Measurements from ENCODE around the gene B4GALT3. TPM values are rescaled to one million over a fixed set of nuclear protein-coding genes. Genes with fewer than 3 reads are reported as not detected.

Gene B4GALT3
- total and polyA plus RNA-seq, 2 donors, result 15.3 to 21.5 TPM

DNA sequence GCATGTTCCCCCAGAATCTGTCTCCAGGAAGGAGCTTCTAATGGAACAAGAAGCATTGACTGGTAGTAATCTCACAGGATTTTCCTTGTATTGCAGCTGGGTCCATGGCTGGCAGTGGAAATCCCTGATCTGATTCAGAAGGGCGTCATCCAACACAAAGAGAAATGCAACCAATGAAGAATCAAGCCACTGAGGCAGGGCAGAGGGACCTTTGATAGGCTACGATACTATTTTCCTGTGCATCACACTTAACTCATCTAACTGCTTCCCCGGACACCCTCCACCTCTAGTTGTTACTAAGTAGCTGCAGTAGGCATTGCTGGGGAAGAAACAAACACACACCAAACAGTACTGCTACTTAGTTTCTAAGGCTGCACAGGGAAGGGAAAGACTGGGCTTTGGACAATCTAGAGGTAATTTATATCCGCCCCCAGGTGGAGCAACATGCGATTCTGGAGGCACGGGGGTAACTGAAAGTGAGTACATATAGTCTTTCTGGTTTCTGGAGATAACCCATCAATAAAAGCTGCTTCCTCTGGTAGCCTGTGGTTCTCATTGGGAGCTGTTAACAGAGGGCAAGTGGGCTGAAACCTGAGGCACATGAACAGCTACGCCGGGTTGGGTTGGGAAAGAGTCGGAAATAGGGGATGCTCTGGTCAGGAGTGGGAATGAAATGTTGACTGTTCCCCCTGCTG is 18.8 kb downstream of the B4GALT3 start:
- H3K27ac ChIP-seq (ENCODE audit: low read depth), result no peak overlapping the region
- DNase-seq (ENCODE audit: extremely low spot score), result no peak
- peaks cover 1% of the 10 kb centered on the region for H3K4me1 ChIP-seq (ENCODE audit: insufficient read depth)
- 72% methylated on average over 9 of the region's 9 CpGs for WGBS
- H3K36me3 ChIP-seq (ENCODE audit: insufficient read depth), result no peaks in the 10 kb centered on the region
- H3K4me3 ChIP-seq (ENCODE audit: low read depth, low read length), result no peak overlapping the region

GRCh38 chr1:161157867-161158266 is 19.4 kb downstream of the B4GALT3 start:
- Histone ChIP-seq H3K4me1 (ENCODE audit: insufficient read depth) (peaks cover 1% of the 10 kb centered on the region), H3K27ac (ENCODE audit: low read depth) (no peak overlapping the region), H3K36me3 (ENCODE audit: insufficient read depth) (no peaks in the 10 kb centered on the region), H3K4me3 (ENCODE audit: low read depth, low read length) (no peak overlapping the region)
- no peak for DNase-seq (ENCODE audit: extremely low spot score)
- 94% methylated on average over 1 of the region's 1 CpG for WGBS

DNA sequence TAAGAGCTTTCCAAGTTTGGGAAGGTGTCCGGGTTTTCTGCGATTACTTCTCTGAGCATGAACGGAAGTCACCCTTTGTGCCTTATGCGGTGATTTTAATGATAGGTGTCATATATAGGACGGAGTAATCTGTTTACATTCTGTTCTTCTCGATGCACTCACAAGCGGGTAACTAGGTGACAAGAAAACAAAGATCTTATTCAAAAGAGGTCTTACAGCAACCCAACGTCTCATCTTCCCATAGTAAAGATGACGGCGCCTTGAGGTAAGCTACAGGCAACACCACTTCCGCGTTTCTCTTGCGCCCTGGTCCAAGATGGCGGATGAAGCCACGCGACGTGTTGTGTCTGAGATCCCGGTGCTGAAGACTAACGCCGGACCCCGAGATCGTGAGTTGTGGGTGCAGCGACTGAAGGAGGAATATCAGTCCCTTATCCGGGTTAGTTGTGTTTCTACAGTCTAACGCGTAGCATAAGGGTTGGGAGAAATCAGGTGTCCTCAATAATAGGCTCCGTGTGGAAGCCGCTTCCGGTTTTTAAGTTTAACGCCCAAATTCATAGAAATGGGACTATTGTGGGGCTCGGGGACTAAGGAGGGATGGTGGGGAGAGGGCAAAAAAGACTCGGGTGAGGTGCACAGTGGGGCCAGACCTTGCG is 23.5 kb downstream of the B4GALT3 start, which contains the start of gene UFC1:
Gene UFC1, plus strand, starts transcription at position 297 of the 656 bp plus-strand sequence. Its CDS starts 20 bp downstream, at position 317.
- peak; percentile 85 for DNase-seq (ENCODE audit: extremely low spot score)
- Histone ChIP-seq H3K36me3 (ENCODE audit: insufficient read depth) (no peaks in the 10 kb centered on the region), H3K27ac (ENCODE audit: low read depth) (peak within 1 kb of the TSS; percentile 78), H3K4me3 (ENCODE audit: low read depth, low read length) (peak within 1 kb of the TSS; percentile 44), H3K4me1 (ENCODE audit: insufficient read depth) (peaks cover 1% of the 10 kb centered on the region)
- WGBS, result under 1% methylated on average over 33 of the region's 33 CpGs

GRCh38 chr1:161153176-161153575 is 24.1 kb downstream of the B4GALT3 start:
- WGBS, result 17% methylated on average over 9 of the region's 9 CpGs
- Histone ChIP-seq H3K36me3 (ENCODE audit: insufficient read depth) (no peaks in the 10 kb centered on the region), H3K27ac (ENCODE audit: low read depth) (no peak overlapping the region), H3K4me3 (ENCODE audit: low read depth, low read length) (peak overlapping the region; percentile 44), H3K4me1 (ENCODE audit: insufficient read depth) (peaks cover 1% of the 10 kb centered on the region)
- DNase-seq (ENCODE audit: extremely low spot score), result no peak

DNA sequence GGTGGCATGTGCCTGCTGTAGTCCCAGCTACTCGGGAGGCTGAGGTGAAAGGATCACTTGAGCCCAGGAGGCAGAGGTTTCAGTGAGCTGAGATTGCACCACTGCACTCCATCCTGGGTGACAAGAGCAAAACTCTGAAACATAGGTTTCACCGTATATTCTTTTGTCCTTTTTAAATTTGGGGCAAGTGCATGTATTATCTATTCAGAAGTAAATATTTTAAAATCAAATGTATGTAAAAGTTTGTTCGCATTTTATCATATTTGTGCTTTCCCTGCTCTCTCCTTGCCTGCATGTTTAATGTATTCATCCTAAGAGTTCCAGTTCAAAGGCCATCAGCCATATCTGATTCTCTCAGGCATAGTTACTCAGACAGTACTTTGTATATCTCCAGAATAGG is 31.5 kb downstream of the B4GALT3 start:
- DNase-seq (ENCODE audit: extremely low spot score), result no peak
- 82% methylated on average over 3 of the region's 3 CpGs for WGBS
- no peaks in the 10 kb centered on the region for H3K36me3 ChIP-seq (ENCODE audit: insufficient read depth)
- no peaks in the 10 kb centered on the region for H3K4me1 ChIP-seq (ENCODE audit: insufficient read depth)
- H3K27ac ChIP-seq (ENCODE audit: low read depth), result no peak overlapping the region
- no peak overlapping the region for H3K4me3 ChIP-seq (ENCODE audit: low read depth, low read length)

- Histone ChIP-seq H3K36me3 (ENCODE audit: insufficient read depth) (no peaks in the 10 kb centered on the region), H3K4me1 (ENCODE audit: insufficient read depth) (no peaks in the 10 kb centered on the region), H3K4me3 (ENCODE audit: low read depth, low read length) (no peak overlapping the region), H3K27ac (ENCODE audit: low read depth) (no peak overlapping the region)
- DNase-seq (ENCODE audit: extremely low spot score), result no peak
- 96% methylated on average over 29 of the region's 29 CpGs for WGBS
Observed at GRCh38 chr1:161140755-161141400, 36.4 kb downstream of the B4GALT3 start.

DNA sequence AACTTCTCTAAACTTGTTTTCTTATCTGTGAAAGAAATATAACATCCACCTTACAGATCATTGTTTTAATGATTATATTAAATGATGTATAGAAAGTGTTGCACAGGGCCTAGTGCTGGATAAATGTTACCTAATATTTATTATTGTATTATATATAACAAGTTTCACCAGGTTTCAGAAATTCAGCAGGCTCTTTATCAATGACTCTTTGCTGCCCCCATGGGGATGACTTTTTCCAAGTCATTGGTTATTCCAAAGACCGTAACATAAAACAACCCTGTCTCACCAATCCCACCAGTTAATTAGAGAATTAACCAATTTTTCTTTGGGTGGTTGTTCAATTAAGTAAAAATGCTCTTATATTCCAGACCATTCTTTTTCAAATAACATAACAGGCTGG is 37.5 kb downstream of the B4GALT3 start:
- H3K36me3 ChIP-seq (ENCODE audit: insufficient read depth), result no peaks in the 10 kb centered on the region
- no peak overlapping the region for H3K27ac ChIP-seq (ENCODE audit: low read depth)
- no peaks in the 10 kb centered on the region for H3K4me1 ChIP-seq (ENCODE audit: insufficient read depth)
- no peak for DNase-seq (ENCODE audit: extremely low spot score)
- no peak overlapping the region for H3K4me3 ChIP-seq (ENCODE audit: low read depth, low read length)
- WGBS, result 28% methylated on average over 1 of the region's 1 CpG

GRCh38 chr1:161138431-161138830 is 38.9 kb downstream of the B4GALT3 start:
- Histone ChIP-seq H3K27ac (ENCODE audit: low read depth) (no peak overlapping the region), H3K4me1 (ENCODE audit: insufficient read depth) (no peaks in the 10 kb centered on the region), H3K4me3 (ENCODE audit: low read depth, low read length) (no peak overlapping the region), H3K36me3 (ENCODE audit: insufficient read depth) (no peaks in the 10 kb centered on the region)
- WGBS, result 84% methylated on average over 1 of the region's 1 CpG
- DNase-seq (ENCODE audit: extremely low spot score), result no peak

GRCh38 chr1:161137881-161138280 is 39.4 kb downstream of the B4GALT3 start:
- 68% methylated on average over 3 of the region's 3 CpGs for WGBS
- Histone ChIP-seq H3K36me3 (ENCODE audit: insufficient read depth) (no peaks in the 10 kb centered on the region), H3K27ac (ENCODE audit: low read depth) (peak overlapping the region; percentile 5), H3K4me1 (ENCODE audit: insufficient read depth) (no peaks in the 10 kb centered on the region), H3K4me3 (ENCODE audit: low read depth, low read length) (no peak overlapping the region)
- no peak for DNase-seq (ENCODE audit: extremely low spot score)

DNA sequence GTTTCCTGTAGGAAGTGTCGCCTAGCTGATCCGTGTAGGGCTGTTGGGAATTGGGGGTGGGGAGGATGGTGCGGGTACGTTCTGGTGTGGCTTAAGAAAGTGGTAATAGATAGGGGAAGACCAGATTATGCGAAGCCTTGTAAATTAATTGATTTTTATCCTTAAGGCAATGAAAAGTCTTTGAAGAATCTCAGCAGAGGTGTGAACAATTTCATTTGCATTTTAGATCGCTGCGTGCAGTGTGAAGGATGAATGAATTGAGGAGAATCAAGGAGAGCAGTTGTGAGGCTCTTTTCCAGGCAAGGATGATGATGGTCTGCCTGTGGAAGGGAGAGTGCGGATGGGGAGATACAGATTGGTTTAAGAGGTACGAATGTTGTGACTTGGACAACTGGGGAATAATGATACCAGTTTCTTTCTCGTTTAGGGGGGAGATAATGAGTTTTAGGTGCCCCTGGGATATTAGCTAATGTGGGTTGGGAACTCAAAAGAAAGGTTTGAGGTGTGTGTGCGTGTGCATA is 44.0 kb downstream of the B4GALT3 start:
- WGBS, result 6% methylated on average over 11 of the region's 11 CpGs
- no peak for DNase-seq (ENCODE audit: extremely low spot score)
- peaks cover 2% of the 10 kb centered on the region for H3K36me3 ChIP-seq (ENCODE audit: insufficient read depth)
- no peaks in the 10 kb centered on the region for H3K4me1 ChIP-seq (ENCODE audit: insufficient read depth)
- peak overlapping the region; percentile 81 for H3K4me3 ChIP-seq (ENCODE audit: low read depth, low read length)
- peak overlapping the region; percentile 97 for H3K27ac ChIP-seq (ENCODE audit: low read depth)

DNA sequence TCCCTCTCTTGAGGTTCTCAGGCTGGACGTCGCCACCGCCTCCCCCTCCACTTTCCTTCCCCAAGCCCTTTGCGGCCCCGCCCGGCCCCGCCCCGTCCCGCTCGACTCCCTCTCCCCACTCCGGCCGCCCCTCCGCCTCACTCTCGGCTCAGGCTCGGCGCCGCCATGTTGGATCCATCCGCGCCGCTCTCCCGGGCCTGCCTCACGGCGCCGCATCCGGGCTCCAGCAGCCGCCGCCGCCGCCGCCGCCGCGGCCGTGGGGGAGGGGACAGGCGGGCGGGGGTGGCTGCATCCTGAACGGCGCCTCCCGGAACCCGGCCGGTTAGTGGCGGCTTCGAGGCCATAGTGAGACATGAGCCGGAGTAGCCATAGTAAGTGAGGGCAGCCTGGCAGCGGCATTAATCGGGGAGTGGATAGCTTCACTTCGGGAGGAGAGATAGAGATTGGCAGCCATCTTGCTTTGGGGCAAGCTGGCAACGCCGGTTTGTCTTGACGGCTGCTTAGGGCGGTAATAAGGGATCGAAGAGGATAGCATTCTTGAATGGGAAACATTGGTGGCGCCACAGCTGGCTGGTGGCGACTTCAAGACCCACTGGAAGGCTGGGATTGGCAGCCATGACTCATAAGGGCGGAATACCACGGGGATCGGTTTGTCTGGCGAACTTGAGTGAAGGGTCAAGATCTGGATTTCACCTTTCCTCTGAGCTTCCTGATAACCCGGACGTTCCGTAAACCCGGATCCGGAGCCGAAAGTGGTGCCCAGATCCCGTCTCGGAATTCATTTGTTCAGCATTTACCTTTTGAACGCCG is 44.7 kb downstream of the B4GALT3 start, which contains the start of gene DEDD:
Gene DEDD, minus strand, starts transcription at position 258 of the 810 bp plus-strand sequence. CDS start 8,205 bp downstream, outside the sequence.
- Histone ChIP-seq H3K4me3 (ENCODE audit: low read depth, low read length) (peak within 1 kb of the TSS; percentile 81), H3K4me1 (ENCODE audit: insufficient read depth) (no peaks in the 10 kb centered on the region), H3K27ac (ENCODE audit: low read depth) (peak within 1 kb of the TSS; percentile 97), H3K36me3 (ENCODE audit: insufficient read depth) (peaks cover 3% of the 10 kb centered on the region)
- peak; percentile 92 for DNase-seq (ENCODE audit: extremely low spot score)
- under 1% methylated on average over 68 of the region's 68 CpGs for WGBS

DNA sequence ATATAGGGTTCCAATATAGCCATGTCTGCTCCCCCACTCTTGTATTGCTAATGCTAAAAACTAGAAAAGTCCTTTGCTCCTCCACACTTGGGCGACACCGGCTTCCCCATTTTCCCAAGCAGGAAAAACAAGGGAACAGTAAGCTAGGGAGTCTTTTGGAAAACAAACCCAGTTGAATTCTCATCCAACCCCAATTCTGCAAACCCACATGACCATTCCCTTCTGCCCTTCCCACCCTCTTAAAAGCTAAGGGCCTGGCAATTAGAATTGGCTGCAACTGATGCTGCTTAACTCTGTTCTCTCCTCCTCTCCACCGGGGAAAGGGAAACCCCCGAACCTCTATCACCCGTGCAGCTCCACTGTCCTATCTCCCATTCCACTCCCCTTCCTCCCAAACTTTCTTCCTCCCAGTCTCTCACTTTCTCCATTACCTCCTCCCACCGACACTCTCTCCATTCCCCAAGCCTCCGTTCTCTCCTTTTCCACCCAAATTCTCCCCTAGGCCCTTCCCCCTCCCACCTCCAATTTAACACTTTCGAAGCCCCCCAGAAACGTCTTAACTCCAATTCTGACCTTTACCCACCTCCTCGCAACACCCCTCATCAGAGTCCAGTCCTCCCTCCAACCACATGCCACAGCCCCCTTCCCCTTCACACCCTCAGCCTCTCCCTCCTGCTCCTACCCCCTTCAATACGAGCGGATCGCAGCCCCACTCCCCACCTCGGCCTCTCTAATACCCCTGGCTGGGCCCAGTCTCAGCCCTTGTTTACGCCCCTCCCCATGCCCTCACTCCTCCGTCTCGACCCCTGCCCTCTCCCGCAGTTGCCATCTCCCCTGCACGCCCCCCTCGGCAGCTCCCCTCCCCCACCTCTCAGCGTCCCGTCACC is 45.5 kb downstream of the B4GALT3 start:
- DNase-seq (ENCODE audit: extremely low spot score), result no peak
- peaks cover 7% of the 10 kb centered on the region for H3K36me3 ChIP-seq (ENCODE audit: insufficient read depth)
- peak overlapping the region; percentile 97 for H3K27ac ChIP-seq (ENCODE audit: low read depth)
- H3K4me3 ChIP-seq (ENCODE audit: low read depth, low read length), result peak overlapping the region; percentile 81
- H3K4me1 ChIP-seq (ENCODE audit: insufficient read depth), result no peaks in the 10 kb centered on the region
- WGBS, result 2% methylated on average over 22 of the region's 22 CpGs
